Glutamatergic neuron (in vitro differentiated cells): ENCODE results near the gene NUMB. TPM values are rescaled to one million over a fixed set of nuclear protein-coding genes. Genes with fewer than 3 reads are reported as not detected.

Experiments
- DNase-seq: peaks from one replicate; pipeline ENCODE4 v3.0.0; 2022
- H3K27ac Mint-ChIP-seq: one replicate; pipeline ENCODE4 v1.8.0; 2020; ENCODE audit warnings: mild to moderate bottlenecking, mixed read lengths, inconsistent platforms; ENCODE audit not compliant: unreplicated experiment
- H3K27me3 Mint-ChIP-seq: one replicate; pipeline ENCODE4 v1.8.0; 2020; ENCODE audit warnings: mild to moderate bottlenecking, moderate library complexity, mixed read lengths, inconsistent platforms; ENCODE audit not compliant: unreplicated experiment
- H3K36me3 Mint-ChIP-seq: one replicate; pipeline ENCODE4 v1.8.0; 2020; ENCODE audit warnings: mild to moderate bottlenecking, mixed read lengths, inconsistent platforms; ENCODE audit not compliant: unreplicated experiment
- H3K4me1 Mint-ChIP-seq: one replicate; pipeline ENCODE4 v1.8.0; 2020; ENCODE audit warnings: mild to moderate bottlenecking, low read depth, mixed read lengths, inconsistent platforms; ENCODE audit not compliant: unreplicated experiment
- H3K4me3 Mint-ChIP-seq: one replicate; pipeline ENCODE4 v1.8.0; 2020; ENCODE audit warnings: mild to moderate bottlenecking, mixed read lengths, inconsistent platforms; ENCODE audit not compliant: unreplicated experiment
- H3K9me3 Mint-ChIP-seq: one replicate; pipeline ENCODE4 v1.8.0; 2020; ENCODE audit warnings: mild to moderate bottlenecking, moderate library complexity, mixed read lengths, inconsistent platforms; ENCODE audit not compliant: unreplicated experiment
- total RNA-seq: library from RNA; stranded (reverse); fragmentation: NEBNext Ultra II Directional; extraction: Animal tissue kit (Norgen Biotek cat#: 25700); gene quantifications from one replicate; pipeline ENCODE4 v1.2.1, GENCODE V29; 2021; ENCODE audit not compliant: unreplicated experiment
- TF ChIP-seq, protein P1 (sequence below): fragments of 200-600 bp; sonication (generic); IDR thresholded peaks from one replicate; pipeline ENCODE4 v1.5.0; 2021; ENCODE audit not compliant: partially characterized antibody, unreplicated experiment

The NUMB gene
- total RNA-seq, 1 donor from 2014 or later = 48.0 TPM

- TF ChIP-seq, protein P1, sequence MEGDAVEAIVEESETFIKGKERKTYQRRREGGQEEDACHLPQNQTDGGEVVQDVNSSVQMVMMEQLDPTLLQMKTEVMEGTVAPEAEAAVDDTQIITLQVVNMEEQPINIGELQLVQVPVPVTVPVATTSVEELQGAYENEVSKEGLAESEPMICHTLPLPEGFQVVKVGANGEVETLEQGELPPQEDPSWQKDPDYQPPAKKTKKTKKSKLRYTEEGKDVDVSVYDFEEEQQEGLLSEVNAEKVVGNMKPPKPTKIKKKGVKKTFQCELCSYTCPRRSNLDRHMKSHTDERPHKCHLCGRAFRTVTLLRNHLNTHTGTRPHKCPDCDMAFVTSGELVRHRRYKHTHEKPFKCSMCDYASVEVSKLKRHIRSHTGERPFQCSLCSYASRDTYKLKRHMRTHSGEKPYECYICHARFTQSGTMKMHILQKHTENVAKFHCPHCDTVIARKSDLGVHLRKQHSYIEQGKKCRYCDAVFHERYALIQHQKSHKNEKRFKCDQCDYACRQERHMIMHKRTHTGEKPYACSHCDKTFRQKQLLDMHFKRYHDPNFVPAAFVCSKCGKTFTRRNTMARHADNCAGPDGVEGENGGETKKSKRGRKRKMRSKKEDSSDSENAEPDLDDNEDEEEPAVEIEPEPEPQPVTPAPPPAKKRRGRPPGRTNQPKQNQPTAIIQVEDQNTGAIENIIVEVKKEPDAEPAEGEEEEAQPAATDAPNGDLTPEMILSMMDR = no peak
- DNase-seq = no peak
- no peak overlapping the region for H3K27ac Mint-ChIP-seq
- no peaks in the 10 kb centered on the region for H3K36me3 Mint-ChIP-seq
- no peaks in the 10 kb centered on the region for H3K27me3 Mint-ChIP-seq
- H3K4me1 Mint-ChIP-seq = peaks cover 10% of the 10 kb centered on the region
- H3K4me3 Mint-ChIP-seq = no peak overlapping the region
- H3K9me3 Mint-ChIP-seq = no peaks in the 10 kb centered on the region
These were observed 5.8 kb downstream of the NUMB start for GRCh38 chr14:73452341-73453186.

DNA sequence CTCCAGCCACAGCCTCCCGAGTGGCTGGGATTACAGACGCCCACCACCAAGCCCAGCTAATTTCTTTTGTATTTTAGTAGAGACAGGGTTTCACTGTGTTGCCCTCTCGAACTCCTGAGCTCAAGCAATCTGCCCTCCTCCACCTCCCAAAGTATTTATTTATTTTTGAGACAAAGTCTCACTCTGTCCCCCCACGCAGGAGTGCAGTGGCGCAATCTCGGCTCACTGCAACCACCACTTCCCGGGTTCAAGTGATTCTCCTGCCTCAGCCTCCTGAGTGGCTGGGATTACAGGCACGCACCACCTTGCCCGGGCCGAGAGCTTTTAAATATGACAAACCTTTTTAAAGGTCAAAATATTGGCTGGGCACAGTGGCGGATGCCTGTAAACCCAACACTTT is 14.6 kb downstream of the NUMB start:
- Mint-ChIP-seq H3K27ac (no peak overlapping the region), H3K4me3 (no peak overlapping the region), H3K27me3 (no peaks in the 10 kb centered on the region), H3K4me1 (no peaks in the 10 kb centered on the region), H3K9me3 (no peaks in the 10 kb centered on the region), H3K36me3 (no peaks in the 10 kb centered on the region)
- TF ChIP-seq, protein P1 = no peak
- no peak for DNase-seq

DNA sequence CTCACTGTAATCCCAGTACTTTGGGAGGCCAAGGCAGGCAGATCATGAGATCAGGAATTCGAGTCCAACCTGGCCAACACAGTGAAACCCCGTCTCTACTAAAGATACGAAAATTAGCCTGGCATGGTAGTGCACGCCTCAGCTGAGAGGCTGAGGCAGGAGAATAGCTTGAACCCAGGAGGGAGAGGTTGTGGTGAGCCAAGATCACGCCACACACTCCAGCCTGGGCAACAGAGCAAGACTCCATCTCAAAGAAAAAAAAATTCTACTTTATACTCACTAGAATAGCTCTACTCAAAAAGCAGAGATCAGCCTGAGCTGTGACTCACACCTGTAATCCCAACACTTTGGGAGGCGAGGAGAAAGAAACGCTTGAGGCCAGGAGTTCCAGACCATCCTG is 17.1 kb downstream of the NUMB start:
- H3K27ac Mint-ChIP-seq = no peak overlapping the region
- H3K4me1 Mint-ChIP-seq = no peaks in the 10 kb centered on the region
- DNase-seq = no peak
- no peaks in the 10 kb centered on the region for H3K9me3 Mint-ChIP-seq
- no peaks in the 10 kb centered on the region for H3K36me3 Mint-ChIP-seq
- TF ChIP-seq, protein P1 = no peak
- H3K27me3 Mint-ChIP-seq = no peaks in the 10 kb centered on the region
- H3K4me3 Mint-ChIP-seq = no peak overlapping the region

DNA sequence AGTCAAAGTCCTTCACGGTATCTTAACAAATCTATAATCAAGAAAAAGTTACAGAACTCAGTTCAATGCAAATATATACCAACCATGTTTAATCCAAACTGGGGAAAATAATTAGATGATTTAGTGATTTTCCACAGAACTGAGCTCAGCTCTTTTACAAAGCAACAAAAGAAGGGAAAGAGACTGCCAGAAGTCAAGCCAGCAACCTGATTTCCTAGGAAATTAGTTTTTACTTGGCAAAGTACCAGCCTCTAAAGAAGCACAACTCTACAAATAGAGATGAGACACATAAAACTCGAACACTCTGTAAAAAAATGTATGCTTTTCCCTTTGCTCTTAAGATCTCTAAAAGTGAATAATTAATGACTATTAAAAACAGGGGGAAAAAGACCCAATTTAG is 19.4 kb downstream of the NUMB start:
- Mint-ChIP-seq H3K9me3 (no peaks in the 10 kb centered on the region), H3K36me3 (no peaks in the 10 kb centered on the region), H3K27ac (no peak overlapping the region), H3K27me3 (no peaks in the 10 kb centered on the region), H3K4me1 (no peaks in the 10 kb centered on the region), H3K4me3 (no peak overlapping the region)
- TF ChIP-seq, protein P1 = no peak
- no peak for DNase-seq

- no peak overlapping the region for H3K27ac Mint-ChIP-seq
- H3K9me3 Mint-ChIP-seq = no peaks in the 10 kb centered on the region
- TF ChIP-seq, protein P1 = no peak
- no peaks in the 10 kb centered on the region for H3K4me1 Mint-ChIP-seq
- H3K27me3 Mint-ChIP-seq = no peaks in the 10 kb centered on the region
- no peak overlapping the region for H3K4me3 Mint-ChIP-seq
- no peaks in the 10 kb centered on the region for H3K36me3 Mint-ChIP-seq
- DNase-seq = no peak
These were observed 21.1 kb downstream of the NUMB start for GRCh38 chr14:73437206-73437605.
